ENCODE results near the gene NECTIN1.

The NECTIN1 gene

GRCh38 chr11:119757378-119757777 is 28.4 kb upstream of the NECTIN1 start:
- H3K4me3 ChIP-seq (ENCODE audit: low read length): no peak overlapping the region
- no peak overlapping the region for H3K18ac ChIP-seq (ENCODE audit: low read length)
- H3K4me2 ChIP-seq (ENCODE audit: low read length): no peak overlapping the region
- no peaks in the 10 kb centered on the region for H3K79me1 ChIP-seq (ENCODE audit: low read length)
- H3K27me3 ChIP-seq (ENCODE audit: insufficient read depth, low read length, poor library complexity): no peaks in the 10 kb centered on the region
- H2BK120ac ChIP-seq (ENCODE audit: low read depth, low read length): no peak overlapping the region
- DNase-seq: no peak
- no peak overlapping the region for H3K23ac ChIP-seq (ENCODE audit: low read length)
- H4K8ac ChIP-seq (ENCODE audit: low read depth, low read length): no peak overlapping the region
- H3K79me2 ChIP-seq (ENCODE audit: control insufficient read depth, insufficient read depth, low read length): no peaks in the 10 kb centered on the region
- no peak overlapping the region for H2AK5ac ChIP-seq (ENCODE audit: low read length)
- no peak overlapping the region for H3K9ac ChIP-seq (ENCODE audit: low read length)
- H2BK5ac ChIP-seq (ENCODE audit: low read length): no peak overlapping the region
- H2BK15ac ChIP-seq (replicated peaks; ENCODE audit: low read depth): no peak overlapping the region
- no peak overlapping the region for H4K5ac ChIP-seq (ENCODE audit: low read length)
- no CpG with 5 or more reads among the region's 5 CpGs for WGBS (ENCODE audit: extremely low coverage, insufficient coverage, low lambda C conversion rate)
- H3K4me1 ChIP-seq (ENCODE audit: control insufficient read depth, low read depth, low read length): peaks cover 2% of the 10 kb centered on the region
- H3K56ac ChIP-seq (ENCODE audit: low read length): no peak overlapping the region
- no peak overlapping the region for H3K4ac ChIP-seq (ENCODE audit: low read depth, low read length)
- H3K27ac ChIP-seq (ENCODE audit: low read depth, low read length): no peak overlapping the region
- no peaks in the 10 kb centered on the region for H3K36me3 ChIP-seq (ENCODE audit: control insufficient read depth, insufficient read depth, low read length)

GRCh38 chr11:119756169-119756865 is 27.3 kb upstream of the NECTIN1 start:
- Histone ChIP-seq H3K4me3 (ENCODE audit: low read length) (no peak overlapping the region), H3K4me1 (ENCODE audit: control insufficient read depth, low read depth, low read length) (peaks cover 2% of the 10 kb centered on the region), H2BK15ac (replicated peaks; ENCODE audit: low read depth) (no peak overlapping the region), H3K36me3 (ENCODE audit: control insufficient read depth, insufficient read depth, low read length) (no peaks in the 10 kb centered on the region), H2BK5ac (ENCODE audit: low read length) (no peak overlapping the region), H3K4ac (ENCODE audit: low read depth, low read length) (no peak overlapping the region), H3K27me3 (ENCODE audit: insufficient read depth, low read length, poor library complexity) (no peaks in the 10 kb centered on the region), H3K18ac (ENCODE audit: low read length) (no peak overlapping the region), H3K27ac (ENCODE audit: low read depth, low read length) (no peak overlapping the region), H3K4me2 (ENCODE audit: low read length) (no peak overlapping the region), H4K5ac (ENCODE audit: low read length) (no peak overlapping the region), H3K23ac (ENCODE audit: low read length) (no peak overlapping the region), H2BK120ac (ENCODE audit: low read depth, low read length) (no peak overlapping the region), H3K9ac (ENCODE audit: low read length) (no peak overlapping the region), H3K56ac (ENCODE audit: low read length) (no peak overlapping the region), H2AK5ac (ENCODE audit: low read length) (no peak overlapping the region), H4K8ac (ENCODE audit: low read depth, low read length) (no peak overlapping the region), H3K79me1 (ENCODE audit: low read length) (no peaks in the 10 kb centered on the region), H3K79me2 (ENCODE audit: control insufficient read depth, insufficient read depth, low read length) (no peaks in the 10 kb centered on the region)
- DNase-seq: no peak
- no CpG with 5 or more reads among the region's 5 CpGs for WGBS (ENCODE audit: extremely low coverage, insufficient coverage, low lambda C conversion rate)

GRCh38 chr11:119755356-119756071 is 26.5 kb upstream of the NECTIN1 start:
- Histone ChIP-seq H3K79me2 (ENCODE audit: control insufficient read depth, insufficient read depth, low read length) (no peaks in the 10 kb centered on the region), H3K4me2 (ENCODE audit: low read length) (no peak overlapping the region), H2BK120ac (ENCODE audit: low read depth, low read length) (no peak overlapping the region), H3K4ac (ENCODE audit: low read depth, low read length) (no peak overlapping the region), H3K56ac (ENCODE audit: low read length) (no peak overlapping the region), H3K79me1 (ENCODE audit: low read length) (no peaks in the 10 kb centered on the region), H3K4me3 (ENCODE audit: low read length) (no peak overlapping the region), H3K18ac (ENCODE audit: low read length) (no peak overlapping the region), H2BK5ac (ENCODE audit: low read length) (no peak overlapping the region), H3K23ac (ENCODE audit: low read length) (no peak overlapping the region), H3K27me3 (ENCODE audit: insufficient read depth, low read length, poor library complexity) (no peaks in the 10 kb centered on the region), H3K27ac (ENCODE audit: low read depth, low read length) (no peak overlapping the region), H4K5ac (ENCODE audit: low read length) (no peak overlapping the region), H3K9ac (ENCODE audit: low read length) (no peak overlapping the region), H2BK15ac (replicated peaks; ENCODE audit: low read depth) (no peak overlapping the region), H3K36me3 (ENCODE audit: control insufficient read depth, insufficient read depth, low read length) (no peaks in the 10 kb centered on the region), H4K8ac (ENCODE audit: low read depth, low read length) (no peak overlapping the region), H2AK5ac (ENCODE audit: low read length) (no peak overlapping the region), H3K4me1 (ENCODE audit: control insufficient read depth, low read depth, low read length) (peaks cover 2% of the 10 kb centered on the region)
- DNase-seq: peak; percentile 64
- WGBS (ENCODE audit: extremely low coverage, insufficient coverage, low lambda C conversion rate): no CpG with 5 or more reads among the region's 9 CpGs

GRCh38 chr11:119754656-119755355 is 25.8 kb upstream of the NECTIN1 start:
- no peak overlapping the region for H4K5ac ChIP-seq (ENCODE audit: low read length)
- WGBS (ENCODE audit: extremely low coverage, insufficient coverage, low lambda C conversion rate): no CpG with 5 or more reads among the region's 18 CpGs
- H3K27me3 ChIP-seq (ENCODE audit: insufficient read depth, low read length, poor library complexity): no peaks in the 10 kb centered on the region
- no peak overlapping the region for H3K18ac ChIP-seq (ENCODE audit: low read length)
- no peak overlapping the region for H2BK120ac ChIP-seq (ENCODE audit: low read depth, low read length)
- H3K56ac ChIP-seq (ENCODE audit: low read length): no peak overlapping the region
- H3K4me1 ChIP-seq (ENCODE audit: control insufficient read depth, low read depth, low read length): peaks cover 2% of the 10 kb centered on the region
- no peak overlapping the region for H3K9ac ChIP-seq (ENCODE audit: low read length)
- H3K4ac ChIP-seq (ENCODE audit: low read depth, low read length): no peak overlapping the region
- H3K23ac ChIP-seq (ENCODE audit: low read length): no peak overlapping the region
- H3K4me2 ChIP-seq (ENCODE audit: low read length): no peak overlapping the region
- no peak overlapping the region for H3K4me3 ChIP-seq (ENCODE audit: low read length)
- H3K79me1 ChIP-seq (ENCODE audit: low read length): no peaks in the 10 kb centered on the region
- DNase-seq: no peak
- H4K8ac ChIP-seq (ENCODE audit: low read depth, low read length): no peak overlapping the region
- no peaks in the 10 kb centered on the region for H3K36me3 ChIP-seq (ENCODE audit: control insufficient read depth, insufficient read depth, low read length)
- H2BK15ac ChIP-seq (replicated peaks; ENCODE audit: low read depth): no peak overlapping the region
- H2BK5ac ChIP-seq (ENCODE audit: low read length): no peak overlapping the region
- no peak overlapping the region for H2AK5ac ChIP-seq (ENCODE audit: low read length)
- no peak overlapping the region for H3K27ac ChIP-seq (ENCODE audit: low read depth, low read length)
- H3K79me2 ChIP-seq (ENCODE audit: control insufficient read depth, insufficient read depth, low read length): no peaks in the 10 kb centered on the region

GRCh38 chr11:119754199-119754598 is 25.2 kb upstream of the NECTIN1 start:
- Histone ChIP-seq H4K5ac (ENCODE audit: low read length) (no peak overlapping the region), H2BK120ac (ENCODE audit: low read depth, low read length) (no peak overlapping the region), H3K79me1 (ENCODE audit: low read length) (no peaks in the 10 kb centered on the region), H3K27me3 (ENCODE audit: insufficient read depth, low read length, poor library complexity) (no peaks in the 10 kb centered on the region), H3K23ac (ENCODE audit: low read length) (no peak overlapping the region), H3K4me3 (ENCODE audit: low read length) (no peak overlapping the region), H2BK5ac (ENCODE audit: low read length) (no peak overlapping the region), H3K36me3 (ENCODE audit: control insufficient read depth, insufficient read depth, low read length) (no peaks in the 10 kb centered on the region), H2BK15ac (replicated peaks; ENCODE audit: low read depth) (no peak overlapping the region), H3K4me1 (ENCODE audit: control insufficient read depth, low read depth, low read length) (peaks cover under 1% of the 10 kb centered on the region), H3K4me2 (ENCODE audit: low read length) (no peak overlapping the region), H3K79me2 (ENCODE audit: control insufficient read depth, insufficient read depth, low read length) (no peaks in the 10 kb centered on the region), H4K8ac (ENCODE audit: low read depth, low read length) (no peak overlapping the region), H3K27ac (ENCODE audit: low read depth, low read length) (no peak overlapping the region), H3K18ac (ENCODE audit: low read length) (no peak overlapping the region), H3K4ac (ENCODE audit: low read depth, low read length) (no peak overlapping the region), H2AK5ac (ENCODE audit: low read length) (no peak overlapping the region), H3K9ac (ENCODE audit: low read length) (no peak overlapping the region), H3K56ac (ENCODE audit: low read length) (no peak overlapping the region)
- DNase-seq: no peak
- no CpG with 5 or more reads among the region's 4 CpGs for WGBS (ENCODE audit: extremely low coverage, insufficient coverage, low lambda C conversion rate)

Data from mesendoderm (in vitro differentiated cells).